ENCODE measurements around the gene AR. TPM values are rescaled to one million over a fixed set of nuclear protein-coding genes. Genes with fewer than 3 reads are reported as not detected.
"Not testable (repeated sequence)": the region's sequence is repeated elsewhere in the genome, so short reads cannot be mapped to it uniquely, and the experiment has no call there.

AR gene
- total RNA-seq, 1 donor from 2014 or later: 7.2 TPM

DNA sequence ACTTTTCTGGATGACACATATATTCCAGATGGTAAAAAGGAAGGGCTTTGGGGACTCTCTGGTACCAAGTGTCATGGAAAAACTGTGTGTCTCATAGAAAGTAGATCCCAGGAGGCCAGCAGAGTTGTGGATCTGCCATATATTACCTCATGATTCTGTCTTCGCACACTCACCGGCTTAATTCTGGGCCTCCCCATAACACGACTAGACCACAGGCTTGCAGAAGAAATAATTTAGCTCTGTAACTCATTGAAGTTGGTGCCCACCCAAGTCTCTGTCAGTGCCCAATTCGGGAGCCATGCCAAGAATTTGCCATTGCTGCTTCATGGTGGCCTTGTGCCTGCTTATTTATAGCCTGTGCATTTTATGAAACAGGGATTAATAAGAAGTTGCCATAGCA is 104.5 kb downstream of the AR start:
- Mint-ChIP-seq H3K4me3 (no peak overlapping the region), H3K4me1 (no peaks in the 10 kb centered on the region), H3K9me3 (peaks cover 12% of the 10 kb centered on the region), H3K27ac (no peak overlapping the region), H3K27me3 (ENCODE audit: low read depth) (no peaks in the 10 kb centered on the region), H3K36me3 (no peaks in the 10 kb centered on the region)
- TF ChIP-seq, protein P1, sequence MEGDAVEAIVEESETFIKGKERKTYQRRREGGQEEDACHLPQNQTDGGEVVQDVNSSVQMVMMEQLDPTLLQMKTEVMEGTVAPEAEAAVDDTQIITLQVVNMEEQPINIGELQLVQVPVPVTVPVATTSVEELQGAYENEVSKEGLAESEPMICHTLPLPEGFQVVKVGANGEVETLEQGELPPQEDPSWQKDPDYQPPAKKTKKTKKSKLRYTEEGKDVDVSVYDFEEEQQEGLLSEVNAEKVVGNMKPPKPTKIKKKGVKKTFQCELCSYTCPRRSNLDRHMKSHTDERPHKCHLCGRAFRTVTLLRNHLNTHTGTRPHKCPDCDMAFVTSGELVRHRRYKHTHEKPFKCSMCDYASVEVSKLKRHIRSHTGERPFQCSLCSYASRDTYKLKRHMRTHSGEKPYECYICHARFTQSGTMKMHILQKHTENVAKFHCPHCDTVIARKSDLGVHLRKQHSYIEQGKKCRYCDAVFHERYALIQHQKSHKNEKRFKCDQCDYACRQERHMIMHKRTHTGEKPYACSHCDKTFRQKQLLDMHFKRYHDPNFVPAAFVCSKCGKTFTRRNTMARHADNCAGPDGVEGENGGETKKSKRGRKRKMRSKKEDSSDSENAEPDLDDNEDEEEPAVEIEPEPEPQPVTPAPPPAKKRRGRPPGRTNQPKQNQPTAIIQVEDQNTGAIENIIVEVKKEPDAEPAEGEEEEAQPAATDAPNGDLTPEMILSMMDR (IDR thresholded peaks at IDR 0.05; ENCODE audit: unreplicated experiment): no peak
- no peak for DNase-seq (ENCODE audit: low spot score in 2 of 2, unreplicated experiment in 2 of 2)

DNA sequence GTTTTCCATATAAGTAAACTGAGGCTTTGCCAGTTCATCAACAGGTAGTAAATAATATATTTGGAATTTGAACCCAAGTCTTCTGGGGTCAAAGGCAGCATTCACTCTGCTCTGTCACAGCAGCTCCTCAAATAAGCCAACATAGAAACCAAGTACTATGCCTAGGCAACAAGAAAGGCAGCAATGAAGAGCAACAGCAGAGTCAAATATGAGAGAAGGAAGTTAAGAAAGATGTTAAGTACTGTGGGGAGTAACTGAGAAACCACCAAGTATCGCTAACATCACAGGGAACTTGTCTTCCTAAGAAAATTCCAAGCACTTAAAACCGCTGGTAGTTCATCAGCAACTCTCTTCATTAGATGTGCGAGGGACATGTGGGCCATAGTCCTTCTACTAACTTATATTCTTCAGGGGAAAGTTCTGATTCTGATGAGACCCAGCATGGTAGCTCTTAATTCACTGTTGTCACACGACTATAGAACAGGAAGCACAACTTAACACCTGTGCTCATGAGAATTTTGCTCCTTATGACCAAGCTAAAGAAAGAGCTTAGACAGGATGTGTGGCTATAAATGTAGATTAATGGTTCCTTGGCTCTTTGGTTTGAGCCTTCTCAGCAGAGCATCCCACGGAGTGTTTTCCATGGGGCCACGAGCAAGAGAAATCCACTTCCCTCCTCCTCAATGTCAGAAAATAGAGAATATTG is 107.8 kb downstream of the AR start:
- Mint-ChIP-seq H3K27me3 (ENCODE audit: low read depth) (no peaks in the 10 kb centered on the region), H3K4me3 (no peak overlapping the region), H3K4me1 (no peaks in the 10 kb centered on the region), H3K36me3 (no peaks in the 10 kb centered on the region), H3K27ac (no peak overlapping the region), H3K9me3 (peaks cover 13% of the 10 kb centered on the region)
- TF ChIP-seq, protein P1 (IDR thresholded peaks at IDR 0.05; ENCODE audit: unreplicated experiment): no peak
- no peak for DNase-seq (ENCODE audit: low spot score in 2 of 2, unreplicated experiment in 2 of 2)

- no peaks in the 10 kb centered on the region for H3K36me3 Mint-ChIP-seq
- TF ChIP-seq, protein P1 (IDR thresholded peaks at IDR 0.05; ENCODE audit: unreplicated experiment): no peak
- no peak overlapping the region for H3K27ac Mint-ChIP-seq
- H3K4me1 Mint-ChIP-seq: no peaks in the 10 kb centered on the region
- H3K9me3 Mint-ChIP-seq: peaks cover 15% of the 10 kb centered on the region
- DNase-seq (ENCODE audit: low spot score in 2 of 2, unreplicated experiment in 2 of 2): no peak
- no peak overlapping the region for H3K4me3 Mint-ChIP-seq
- H3K27me3 Mint-ChIP-seq (ENCODE audit: low read depth): no peaks in the 10 kb centered on the region
Observed at GRCh38 chrX:67652543-67652942, 108.7 kb downstream of the AR start.

DNA sequence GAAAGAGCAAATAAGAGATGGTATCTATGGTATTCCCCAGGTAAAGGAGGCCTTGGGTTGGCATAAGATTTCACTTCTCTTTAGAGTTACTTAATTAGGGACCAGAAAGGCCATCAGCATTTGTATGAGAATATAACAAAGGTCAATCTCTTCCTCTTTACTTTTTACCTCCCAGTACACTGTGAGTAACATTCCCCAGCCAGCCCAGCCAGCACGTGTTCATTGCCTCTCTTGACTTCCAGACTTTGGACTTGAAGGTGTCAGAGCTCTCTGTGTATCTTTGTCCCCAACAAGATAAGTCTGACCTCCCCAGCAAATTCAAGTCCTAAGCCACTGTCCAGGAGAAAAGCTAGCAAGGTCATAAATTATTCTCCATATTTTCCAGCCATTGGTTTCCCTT is 110.5 kb downstream of the AR start:
- no peaks in the 10 kb centered on the region for H3K36me3 Mint-ChIP-seq
- H3K27me3 Mint-ChIP-seq (ENCODE audit: low read depth): no peaks in the 10 kb centered on the region
- H3K9me3 Mint-ChIP-seq: peaks cover 19% of the 10 kb centered on the region
- H3K4me1 Mint-ChIP-seq: no peaks in the 10 kb centered on the region
- H3K27ac Mint-ChIP-seq: no peak overlapping the region
- no peak overlapping the region for H3K4me3 Mint-ChIP-seq
- TF ChIP-seq, protein P1 (IDR thresholded peaks at IDR 0.05; ENCODE audit: unreplicated experiment): no peak
- no peak for DNase-seq (ENCODE audit: low spot score in 2 of 2, unreplicated experiment in 2 of 2)

DNA sequence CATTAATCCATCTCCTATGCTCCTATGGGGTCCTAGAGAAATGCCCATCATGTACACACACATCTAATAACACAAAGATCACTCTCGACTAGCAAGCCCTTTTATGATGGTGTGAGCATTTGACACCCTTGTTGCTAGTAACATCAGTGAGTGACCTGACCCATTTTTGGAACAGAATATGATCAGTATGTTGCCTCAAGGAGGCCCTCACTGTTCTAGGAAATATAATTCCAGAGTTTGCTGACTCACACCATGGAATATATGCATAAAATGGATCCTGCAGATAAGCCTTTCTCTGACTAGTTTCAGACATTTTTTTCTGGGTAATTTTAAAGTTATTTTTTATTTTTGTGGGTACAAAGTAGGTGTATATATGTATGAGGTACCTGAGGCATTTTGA is 121.8 kb downstream of the AR start:
- DNase-seq (ENCODE audit: low spot score in 2 of 2, unreplicated experiment in 2 of 2): no peak

DNA sequence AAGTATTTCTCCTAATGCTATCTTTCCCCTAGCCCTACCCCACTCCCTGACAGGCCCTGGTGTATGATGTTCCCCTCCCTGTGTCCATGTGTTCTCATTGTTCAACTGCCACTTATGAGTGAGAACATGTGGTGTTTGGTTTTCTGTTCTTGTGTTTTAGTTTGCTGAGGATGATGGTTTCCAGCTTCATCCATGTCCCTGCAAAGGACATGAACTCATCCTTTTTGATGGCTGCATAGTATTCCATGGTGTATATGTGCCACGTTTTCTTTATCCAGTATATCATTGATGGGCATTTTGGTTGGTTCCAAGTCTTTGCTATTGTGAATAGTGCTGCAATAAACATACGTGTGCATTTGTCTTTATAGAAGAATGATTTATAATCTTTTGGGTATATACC is 126.9 kb downstream of the AR start:
- not testable (repeated sequence) for H3K27ac Mint-ChIP-seq; H3K4me3 Mint-ChIP-seq; DNase-seq (ENCODE audit: low spot score in 2 of 2, unreplicated experiment in 2 of 2); H3K36me3 Mint-ChIP-seq; H3K4me1 Mint-ChIP-seq; H3K27me3 Mint-ChIP-seq (ENCODE audit: low read depth)
- peaks cover 45% of the 10 kb centered on the region for H3K9me3 Mint-ChIP-seq

More for the DNA sequence above, 121.8 kb downstream of the AR start:
- TF ChIP-seq, protein P1 (IDR thresholded peaks at IDR 0.05; ENCODE audit: unreplicated experiment): no peak
- Mint-ChIP-seq H3K27ac (no peak overlapping the region), H3K9me3 (peaks cover 61% of the 10 kb centered on the region), H3K4me1 (no peaks in the 10 kb centered on the region), H3K36me3 (peaks cover 2% of the 10 kb centered on the region), H3K27me3 (ENCODE audit: low read depth) (no peaks in the 10 kb centered on the region), H3K4me3 (no peak overlapping the region)

Data from mesothelial cell of epicardium (in vitro differentiated cells).